ENCODE measurements around the gene RPTOR. TPM values are rescaled to one million over a fixed set of nuclear protein-coding genes. Genes with fewer than 3 reads are reported as not detected.

RPTOR gene
- total RNA-seq, 1 donor, result 30.0 TPM

DNA sequence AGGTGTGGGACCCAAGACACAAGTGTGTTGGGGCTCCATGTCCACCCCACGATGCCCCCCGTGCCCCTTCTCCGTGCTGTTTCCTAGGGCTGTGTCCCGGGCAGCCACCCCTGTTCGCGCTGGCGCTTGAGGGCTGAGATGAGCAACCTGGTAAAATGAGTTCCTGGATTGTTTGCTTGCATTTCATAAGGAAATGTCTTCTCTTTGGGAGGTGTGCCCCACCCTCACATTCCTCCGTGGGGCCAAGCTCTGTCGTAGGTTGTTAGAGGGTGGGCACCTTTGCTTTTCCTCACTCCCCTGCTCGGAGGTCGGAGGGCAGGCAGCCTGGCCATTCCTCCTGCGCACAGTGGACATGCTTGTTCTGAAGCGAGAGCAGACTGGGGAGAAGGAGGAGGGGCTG is 275.7 kb downstream of the RPTOR start:
- no peak for TF ChIP-seq CTCF (IDR thresholded peaks at IDR 0.05; ENCODE audit: insufficient read depth, low read length)
- no peak overlapping the region for H3K4me3 ChIP-seq (ENCODE audit: low read depth, low read length)
- no peak for DNase-seq (ENCODE audit: low read depth)

GRCh38 chr17:80821546-80821945 is 276.9 kb downstream of the RPTOR start:
- no peak for TF ChIP-seq CTCF (IDR thresholded peaks at IDR 0.05; ENCODE audit: insufficient read depth, low read length)
- DNase-seq (ENCODE audit: low read depth), result no peak
- H3K4me3 ChIP-seq (ENCODE audit: low read depth, low read length), result no peak overlapping the region

DNA sequence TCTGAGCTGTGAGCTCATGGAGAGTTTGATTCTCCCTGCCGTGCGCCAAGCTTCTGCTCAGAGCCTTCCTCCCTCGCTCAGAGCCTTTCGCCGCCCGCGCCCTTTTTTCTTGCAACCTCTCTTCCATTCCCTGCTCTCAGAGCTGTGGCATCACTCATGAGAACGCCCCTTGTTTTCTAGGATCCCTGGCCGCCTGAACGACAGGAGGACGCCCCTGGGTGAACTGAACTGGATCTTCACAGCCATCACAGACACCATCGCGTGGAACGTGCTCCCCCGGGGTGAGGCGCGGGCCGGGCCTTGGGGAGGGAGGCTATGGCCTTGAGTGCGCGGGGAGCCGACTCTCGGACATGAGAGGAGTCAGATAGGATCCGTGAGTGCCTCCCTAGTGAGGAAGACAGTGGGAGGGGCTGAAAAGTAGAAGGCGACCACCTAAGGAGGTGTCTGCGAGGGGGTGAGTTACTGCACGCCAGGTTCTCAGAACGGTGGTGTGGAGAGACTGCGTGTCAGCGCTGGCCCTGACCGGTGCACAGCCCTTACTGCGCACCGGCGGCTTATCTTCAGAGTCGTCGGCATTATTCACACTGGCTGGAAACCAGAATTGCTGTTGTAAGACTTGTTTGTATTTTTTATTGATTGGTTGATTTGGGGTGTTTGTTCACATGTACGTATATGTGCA is 277.5 kb downstream of the RPTOR start:
- no peak for TF ChIP-seq CTCF (IDR thresholded peaks at IDR 0.05; ENCODE audit: insufficient read depth, low read length)
- no peak for DNase-seq (ENCODE audit: low read depth)
- no peak overlapping the region for H3K4me3 ChIP-seq (ENCODE audit: low read depth, low read length)

- no peak for TF ChIP-seq CTCF (IDR thresholded peaks at IDR 0.05; ENCODE audit: insufficient read depth, low read length)
- no peak for DNase-seq (ENCODE audit: low read depth)
- H3K4me3 ChIP-seq (ENCODE audit: low read depth, low read length), result no peak overlapping the region
These were observed 278.2 kb downstream of the RPTOR start for GRCh38 chr17:80822700-80823410.

DNA sequence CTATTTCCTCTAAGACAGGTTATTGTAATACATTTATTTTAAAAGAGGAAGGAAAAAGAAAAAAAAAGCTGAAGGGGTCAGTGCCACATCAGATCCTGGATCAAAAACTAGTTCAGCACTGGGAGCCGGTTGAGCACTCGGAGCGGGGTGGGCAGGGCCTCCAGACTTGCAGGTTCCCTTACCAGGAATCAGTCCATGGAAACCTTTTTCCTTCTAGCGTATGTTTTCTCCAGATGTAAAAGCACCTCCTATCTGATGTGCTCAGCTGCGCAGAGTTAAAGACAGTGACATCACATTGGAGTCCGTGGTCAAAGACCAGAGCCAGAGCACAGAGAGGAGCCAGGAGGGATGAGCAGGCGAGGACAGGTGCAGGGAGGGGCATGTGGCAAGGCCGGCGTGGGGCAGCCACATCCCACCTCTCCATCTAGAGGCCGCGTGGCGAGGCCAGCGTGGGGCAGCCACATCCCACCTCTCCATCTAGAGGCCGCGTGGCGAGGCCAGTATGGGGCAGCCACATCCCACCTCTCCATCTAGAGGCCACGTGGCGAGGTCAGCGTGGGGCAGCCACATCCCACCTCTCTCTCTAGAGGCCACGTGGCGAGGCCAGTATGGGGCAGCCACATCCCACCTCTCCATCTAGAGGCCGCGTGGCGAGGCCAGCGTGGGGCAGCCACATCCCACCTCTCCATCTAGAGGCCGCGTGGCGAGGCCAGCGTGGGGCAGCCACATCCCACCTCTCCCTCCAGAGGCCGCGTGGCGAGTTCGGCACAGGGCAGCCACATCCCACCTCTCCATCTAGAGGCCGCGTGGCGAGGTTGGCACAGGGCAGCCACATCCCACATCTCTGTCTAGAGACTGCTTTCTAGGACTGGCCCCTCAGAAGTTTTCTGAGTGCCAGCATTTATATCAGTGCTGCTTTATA is 280.2 kb downstream of the RPTOR start:
- no peak for DNase-seq (ENCODE audit: low read depth)
- no peak overlapping the region for H3K4me3 ChIP-seq (ENCODE audit: low read depth, low read length)
- no peak for TF ChIP-seq CTCF (IDR thresholded peaks at IDR 0.05; ENCODE audit: insufficient read depth, low read length)

DNA sequence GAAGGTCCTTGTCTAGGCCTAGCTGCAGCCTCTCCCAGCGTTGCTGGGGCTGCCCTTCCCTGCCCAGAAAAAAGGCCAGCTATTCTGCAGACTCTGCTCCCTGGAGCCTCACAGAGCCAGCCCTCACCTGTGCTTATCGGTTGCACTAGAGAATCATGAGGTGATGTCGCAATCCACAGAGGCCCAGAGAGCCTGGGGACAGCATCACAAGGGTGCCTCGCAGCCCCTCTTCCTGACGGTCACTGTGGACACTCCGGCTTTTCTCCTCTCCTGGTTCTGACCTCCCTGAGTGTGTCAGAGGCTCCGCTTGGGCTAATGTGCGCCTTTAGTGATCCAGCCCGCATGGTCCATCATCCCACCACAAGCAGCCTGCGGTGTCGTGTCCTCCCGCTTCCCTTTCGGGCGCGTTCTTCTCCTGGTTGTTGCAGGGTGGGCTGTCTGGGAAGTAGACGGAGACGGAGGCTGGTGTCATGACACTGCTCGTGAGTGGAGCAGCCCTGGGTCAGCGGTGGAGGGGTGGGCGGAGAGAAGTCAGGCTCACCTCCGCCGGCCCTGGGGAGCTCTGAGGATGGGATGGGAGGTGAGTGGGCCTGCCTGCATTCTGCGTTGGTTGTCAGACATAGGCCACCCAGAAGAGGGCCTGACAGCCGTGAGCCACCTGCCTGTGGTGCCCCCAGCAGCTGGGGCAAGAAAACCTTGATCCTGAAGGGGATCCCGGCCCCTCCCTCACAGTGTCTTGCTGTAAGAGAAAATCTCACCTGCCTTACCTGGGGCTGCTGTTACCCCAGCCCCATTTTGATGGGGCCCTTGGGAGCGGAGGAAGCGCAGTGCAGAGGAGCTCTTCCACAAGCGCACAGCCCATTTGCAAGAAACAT is 281.1 kb downstream of the RPTOR start:
- no peak overlapping the region for H3K4me3 ChIP-seq (ENCODE audit: low read depth, low read length)
- no peak for DNase-seq (ENCODE audit: low read depth)
- TF ChIP-seq CTCF (IDR thresholded peaks at IDR 0.05; ENCODE audit: insufficient read depth, low read length), result no peak

Measured in fibroblast of the aortic adventitia (primary cell).